ENCODE measurements around the gene ADGRL3.

DNA sequence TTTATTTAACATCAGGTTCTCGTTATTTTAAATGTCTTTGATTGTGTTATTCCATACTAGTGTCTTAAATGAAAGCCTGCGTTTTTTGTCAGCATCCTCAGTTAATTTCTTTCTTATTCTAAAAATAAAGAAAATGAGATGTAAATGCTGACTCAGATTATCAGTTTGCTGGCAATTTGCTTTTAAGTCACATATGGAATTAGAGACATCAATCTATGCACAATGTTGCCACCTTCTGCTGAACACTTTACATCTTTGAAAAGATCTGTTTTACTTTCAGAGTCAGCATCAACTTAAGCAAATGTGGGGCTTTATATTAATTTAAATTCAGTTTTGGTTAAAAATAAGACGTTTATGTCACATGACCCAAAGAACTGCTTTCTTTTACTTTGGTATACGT is 99.2 kb downstream of the ADGRL3 start:
- TF ChIP-seq, protein P1, sequence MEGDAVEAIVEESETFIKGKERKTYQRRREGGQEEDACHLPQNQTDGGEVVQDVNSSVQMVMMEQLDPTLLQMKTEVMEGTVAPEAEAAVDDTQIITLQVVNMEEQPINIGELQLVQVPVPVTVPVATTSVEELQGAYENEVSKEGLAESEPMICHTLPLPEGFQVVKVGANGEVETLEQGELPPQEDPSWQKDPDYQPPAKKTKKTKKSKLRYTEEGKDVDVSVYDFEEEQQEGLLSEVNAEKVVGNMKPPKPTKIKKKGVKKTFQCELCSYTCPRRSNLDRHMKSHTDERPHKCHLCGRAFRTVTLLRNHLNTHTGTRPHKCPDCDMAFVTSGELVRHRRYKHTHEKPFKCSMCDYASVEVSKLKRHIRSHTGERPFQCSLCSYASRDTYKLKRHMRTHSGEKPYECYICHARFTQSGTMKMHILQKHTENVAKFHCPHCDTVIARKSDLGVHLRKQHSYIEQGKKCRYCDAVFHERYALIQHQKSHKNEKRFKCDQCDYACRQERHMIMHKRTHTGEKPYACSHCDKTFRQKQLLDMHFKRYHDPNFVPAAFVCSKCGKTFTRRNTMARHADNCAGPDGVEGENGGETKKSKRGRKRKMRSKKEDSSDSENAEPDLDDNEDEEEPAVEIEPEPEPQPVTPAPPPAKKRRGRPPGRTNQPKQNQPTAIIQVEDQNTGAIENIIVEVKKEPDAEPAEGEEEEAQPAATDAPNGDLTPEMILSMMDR (IDR thresholded peaks at IDR 0.05) = no peak
- TF ChIP-seq POLR2A (IDR thresholded peaks at IDR 0.05) (no peak), POLR2AphosphoS5 (IDR thresholded peaks at IDR 0.05) (no peak), EP300 (IDR thresholded peaks at IDR 0.05) (no peak)
